Measurements from ENCODE around the gene BGN. TPM values are rescaled to one million over a fixed set of nuclear protein-coding genes. Genes with fewer than 3 reads are reported as not detected.

BGN gene
- total RNA-seq, 1 experiment from 2014 or later, result 1.2 TPM

DNA sequence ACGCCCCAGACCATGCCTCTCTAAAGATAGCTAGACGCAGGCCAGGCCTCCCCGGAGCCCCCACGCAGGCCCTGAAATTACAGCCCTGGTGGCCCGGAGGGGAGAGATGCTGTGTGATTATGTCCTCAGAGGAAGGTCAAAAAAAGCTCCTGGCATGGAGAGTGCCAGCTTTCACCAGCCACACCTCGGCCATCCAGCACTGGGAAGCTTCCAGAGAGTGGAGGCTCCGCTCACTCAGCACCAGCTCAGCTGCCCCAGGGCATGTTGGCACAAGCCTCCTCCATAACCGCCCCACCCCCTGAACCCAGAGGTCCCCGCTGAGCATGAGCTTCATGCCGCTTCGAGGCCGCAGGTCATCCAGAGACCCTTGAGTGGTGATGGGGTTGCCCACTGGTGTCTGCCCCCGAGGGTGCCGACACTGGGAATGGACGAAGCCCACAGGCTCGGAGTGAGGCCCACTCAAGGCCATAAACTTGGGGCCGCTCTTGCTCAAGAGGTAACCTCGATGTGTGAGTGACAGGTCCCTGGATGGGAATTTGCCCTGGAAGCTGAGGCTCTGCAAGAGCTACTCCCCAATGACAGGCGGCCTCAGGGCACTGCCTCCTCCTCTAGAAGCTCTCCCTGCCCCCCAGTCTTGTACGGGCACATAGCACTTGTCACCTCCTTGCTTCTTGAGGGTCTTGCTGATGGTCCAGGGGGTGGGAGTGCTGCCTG lies 4.4 kb upstream of the BGN start:
- H3K56ac ChIP-seq (ENCODE audit: insufficient read length, low read depth, low read length), result no peak overlapping the region

More for the DNA sequence above, 4.4 kb upstream of the BGN start:
- Mint-ChIP-seq H3K4me3 (no peak overlapping the region), H3K9me3 (peaks cover 41 to 67% of the 10 kb centered on the region in 2 experiments), H3K4me1 (peaks cover 0 to 7% of the 10 kb centered on the region in 2 experiments; a peak in 2 of 4 replicates), H3K36me3 (ENCODE audit: insufficient read depth in 1 of 3, low read depth in 3 of 3) (peaks cover 0 to 2% (median 0%) of the 10 kb centered on the region in 3 experiments; a peak in 1 of 7 replicates), H3K27me3 (ENCODE audit: low read depth) (peaks cover 10% of the 10 kb centered on the region), H3K27ac (no peak overlapping the region)
- Histone ChIP-seq H4K5ac (ENCODE audit: insufficient read length, low read depth, low read length) (no peak overlapping the region), H2BK15ac (ENCODE audit: low read depth, low read length) (no peak overlapping the region), H3K27me3 (ENCODE audit: insufficient read depth, low read length) (no peaks in the 10 kb centered on the region), H2AK5ac (ENCODE audit: insufficient read length, low read length) (no peak overlapping the region), H3K4me2 (ENCODE audit: insufficient read depth, insufficient read length, low read length) (no peak overlapping the region), H3K4ac (ENCODE audit: low read depth, low read length) (no peak overlapping the region), H3K79me2 (ENCODE audit: insufficient read depth, low read length) (no peaks in the 10 kb centered on the region), H4K91ac (ENCODE audit: insufficient read length, low read depth, low read length) (no peak overlapping the region), H3K9ac (ENCODE audit: extremely low read depth, insufficient read length, low read length) (no peak overlapping the region), H3K4me1 (ENCODE audit: insufficient read depth, low read length) (no peaks in the 10 kb centered on the region), H4K20me1 (ENCODE audit: control insufficient read depth, insufficient read depth, insufficient read length) (no peaks in the 10 kb centered on the region), H3K23me2 (ENCODE audit: insufficient read length, low read depth, low read length, poor library complexity, severe bottlenecking) (no peaks in the 10 kb centered on the region), H2BK5ac (ENCODE audit: insufficient read length, low read length) (no peak overlapping the region), H3K23ac (ENCODE audit: insufficient read length, low read depth, low read length) (no peak overlapping the region), H2BK12ac (ENCODE audit: insufficient read length, low read depth, low read length) (no peak overlapping the region), H4K8ac (replicated peaks; ENCODE audit: insufficient read length, low read depth, low read length) (no peak overlapping the region), H3K27ac (ENCODE audit: insufficient read length, low read depth, low read length) (no peak overlapping the region), H3K9me3 (ENCODE audit: control insufficient read depth, low read depth, low read length) (peaks cover 25% of the 10 kb centered on the region), H3K18ac (ENCODE audit: insufficient read length, low read depth, low read length) (no peak overlapping the region), H3T11ph (ENCODE audit: low read length) (no peak overlapping the region), H2BK120ac (ENCODE audit: low read depth, low read length, poor library complexity, severe bottlenecking) (no peak overlapping the region), H3K14ac (ENCODE audit: insufficient read depth, low read length) (no peak overlapping the region; the same call in 1 of the 2 replicates), H2AFZ (ENCODE audit: low read length) (no peak overlapping the region), H3K79me1 (ENCODE audit: insufficient read depth, low read depth, low read length, poor library complexity, severe bottlenecking) (no peaks in the 10 kb centered on the region), H2BK20ac (ENCODE audit: low read depth, low read length, poor library complexity, severe bottlenecking) (no peak overlapping the region)
- no peak for TF ChIP-seq CTCF (conservative IDR thresholded peaks at IDR 0.05)
- DNase-seq, result no peak
- no CpG with 5 or more reads among the region's 20 CpGs for WGBS (ENCODE audit: extremely low coverage, insufficient read length, low lambda C conversion rate)
